Activated CD4-positive, CD25-positive, alpha-beta regulatory T cell (primary cell): ENCODE results near the gene SORCS3.

Experiments used
- DNase-seq, 4 experiments: peaks; one replicate each; lab custom pipeline; 2025; lab: John Stamatoyannopoulos, UW

SORCS3 gene

DNA sequence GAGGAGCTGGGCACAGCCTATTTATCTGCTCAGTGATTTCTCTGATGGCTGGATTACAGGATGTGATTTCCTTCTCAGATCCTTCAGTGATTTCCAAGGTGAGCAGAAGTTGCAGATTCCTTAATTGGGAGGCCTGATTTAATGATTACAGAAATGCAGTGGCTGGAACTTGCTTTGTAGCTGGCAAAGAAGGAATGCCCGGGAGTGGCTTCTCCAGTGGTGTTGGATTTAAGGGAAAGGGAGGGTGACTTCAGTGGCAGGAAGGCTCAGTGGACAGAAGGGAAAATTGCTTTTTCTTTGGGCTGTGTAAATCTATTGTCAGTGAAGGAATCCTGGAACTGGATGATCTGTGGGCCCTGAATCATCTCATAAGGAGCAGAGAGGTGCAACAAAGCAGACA lies 5.1 kb downstream of the SORCS3 start:
- DNase-seq = no peak

DNA sequence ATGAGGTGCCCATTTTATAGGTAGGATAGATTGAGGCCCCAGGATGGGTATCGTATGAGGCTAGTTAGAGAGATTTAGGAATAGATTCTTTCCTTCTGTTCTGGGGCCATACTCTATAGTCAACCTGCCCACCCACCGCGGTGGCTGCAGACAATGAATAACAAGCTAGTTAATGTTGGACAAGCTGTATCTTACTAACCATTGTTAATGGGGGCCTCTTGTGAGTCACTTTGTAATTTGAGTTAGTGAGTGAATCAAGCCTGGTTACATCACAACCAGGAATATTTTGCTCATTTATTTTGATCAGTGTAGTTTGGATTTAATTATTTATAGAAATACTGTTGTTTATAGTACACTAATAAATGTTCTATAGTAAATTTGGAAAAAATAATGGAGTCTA lies 7.3 kb downstream of the SORCS3 start:
- DNase-seq = no peak

GRCh38 chr10:104650072-104650471 lies 9.0 kb downstream of the SORCS3 start:
- DNase-seq = no peak

DNA sequence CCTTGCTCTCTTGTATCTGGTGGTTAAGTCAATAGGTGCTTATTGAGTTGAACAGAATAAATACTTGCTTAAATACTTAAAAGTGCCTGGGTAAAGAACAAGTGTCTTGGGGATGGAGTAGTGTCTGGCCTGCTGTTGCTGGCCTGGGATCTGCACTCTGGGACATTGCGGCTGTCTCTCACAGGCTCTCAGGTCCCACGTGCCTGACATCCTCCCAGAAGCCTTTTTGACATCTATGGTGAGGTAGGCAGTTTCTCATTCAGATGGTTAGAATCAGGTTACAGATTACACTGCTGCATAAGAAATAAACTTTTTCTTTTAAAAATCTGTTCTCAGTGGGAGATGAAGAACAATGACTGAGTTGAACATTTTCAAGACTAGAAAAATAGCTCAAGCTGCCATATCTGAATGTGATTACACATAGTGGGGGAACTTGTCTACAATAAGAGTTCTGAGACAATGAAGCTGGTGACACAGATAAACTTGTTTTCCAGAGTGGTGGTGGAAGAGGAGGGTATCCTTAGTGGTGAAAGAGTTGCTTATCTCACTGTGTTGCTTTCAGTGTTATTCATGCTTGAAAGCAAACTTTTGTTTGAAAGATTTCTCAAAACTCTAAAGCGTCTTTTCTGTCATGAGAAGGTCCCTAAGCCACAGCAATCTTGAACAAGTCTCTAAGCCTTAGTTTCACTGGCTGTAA lies 9.7 kb downstream of the SORCS3 start:
- DNase-seq = no peak

DNA sequence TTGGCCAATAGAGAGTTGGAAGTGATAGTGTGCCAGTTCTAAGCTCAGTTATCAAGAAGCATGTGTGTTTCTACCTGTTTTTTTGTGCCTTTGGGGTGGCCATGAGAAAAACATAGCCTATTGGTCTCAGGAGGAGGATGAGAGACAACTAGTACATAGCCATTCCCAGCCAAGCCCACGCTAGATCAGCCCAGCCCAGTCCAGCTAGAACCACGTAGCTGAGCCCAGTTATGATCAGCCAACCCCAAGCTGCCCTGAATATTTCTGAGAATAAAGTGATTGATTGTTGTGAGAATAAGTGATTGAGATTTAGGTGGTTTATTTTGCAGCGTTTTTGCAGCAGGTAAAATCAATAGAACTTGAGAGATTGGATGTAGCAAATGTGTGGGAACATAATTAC lies 15.9 kb downstream of the SORCS3 start:
- no peak for DNase-seq

- no peak for DNase-seq
Measured at GRCh38 chr10:104657457-104657856, 16.4 kb downstream of the SORCS3 start.

- DNase-seq = no peak
Measured at GRCh38 chr10:104658067-104658466, 17.0 kb downstream of the SORCS3 start.

GRCh38 chr10:104659809-104660208 lies 18.7 kb downstream of the SORCS3 start:
- no peak for DNase-seq

GRCh38 chr10:104663076-104663475 lies 22.0 kb downstream of the SORCS3 start:
- no peak for DNase-seq

DNA sequence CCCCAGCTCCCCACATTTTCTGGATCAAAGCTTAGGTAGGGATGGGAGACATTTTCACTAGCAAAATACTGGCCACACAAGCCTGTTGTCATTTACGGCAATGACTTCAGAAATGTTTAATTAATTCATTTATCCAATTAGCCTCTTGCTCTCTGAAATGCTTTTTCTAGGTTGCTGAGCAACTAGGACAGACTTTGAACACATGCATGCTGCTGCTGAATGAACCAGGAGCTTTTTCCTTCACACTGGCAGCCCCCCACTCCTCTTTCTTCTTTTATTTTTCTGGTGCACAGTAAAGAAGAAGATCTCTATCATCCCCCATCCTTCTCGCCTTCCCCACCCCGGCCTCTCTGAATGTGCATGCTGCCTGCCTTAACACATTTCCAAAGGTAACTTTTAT lies 22.5 kb downstream of the SORCS3 start:
- no peak for DNase-seq

GRCh38 chr10:104664205-104664604 lies 23.1 kb downstream of the SORCS3 start:
- no peak for DNase-seq

GRCh38 chr10:104665174-104665573 lies 24.1 kb downstream of the SORCS3 start:
- no peak for DNase-seq

- no peak for DNase-seq
Measured at GRCh38 chr10:104666106-104666505, 25.0 kb downstream of the SORCS3 start.

- no peak for DNase-seq
Measured at GRCh38 chr10:104676874-104677273, 35.8 kb downstream of the SORCS3 start.

DNA sequence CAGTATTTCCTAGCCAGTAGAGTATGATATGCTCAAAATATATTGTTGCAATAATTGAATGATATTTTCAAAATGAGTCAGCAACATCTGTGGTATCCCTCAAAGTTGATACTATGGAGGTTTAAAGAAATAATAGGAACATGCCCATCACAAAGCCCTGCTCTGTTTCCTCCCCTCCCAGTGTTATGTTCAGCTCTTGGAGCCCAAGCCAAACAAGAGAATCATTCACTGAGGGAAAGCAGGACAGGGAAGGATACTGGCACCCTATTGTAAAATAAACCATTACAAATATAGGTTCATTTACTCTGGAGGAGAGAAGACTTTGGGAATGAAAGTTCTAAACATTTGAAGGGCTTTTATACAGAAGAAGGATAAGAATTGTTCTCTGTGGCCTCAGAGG lies 37.6 kb downstream of the SORCS3 start:
- DNase-seq = no peak

GRCh38 chr10:104680467-104681401 lies 39.6 kb downstream of the SORCS3 start:
- DNase-seq = no peak

DNA sequence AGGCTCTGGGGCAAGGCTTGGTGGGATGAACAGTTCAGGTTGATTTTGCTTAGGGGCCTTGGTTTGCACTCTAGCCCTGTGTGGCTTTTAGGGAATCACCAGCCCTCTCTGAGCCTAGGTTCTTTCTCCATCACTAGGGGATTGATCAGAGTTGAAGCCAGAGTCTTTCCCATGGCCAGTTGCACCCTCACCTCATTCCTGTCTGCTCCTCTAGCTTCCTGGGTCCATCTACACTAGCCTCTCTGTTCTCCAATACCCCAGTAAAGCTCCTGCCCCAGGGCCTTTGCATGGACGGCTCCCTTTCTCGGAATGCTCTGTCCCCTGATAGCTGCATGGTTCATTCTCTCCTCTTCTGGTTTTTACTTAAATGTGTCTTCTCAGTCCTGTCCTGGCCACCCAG lies 40.4 kb downstream of the SORCS3 start:
- no peak for DNase-seq

DNA sequence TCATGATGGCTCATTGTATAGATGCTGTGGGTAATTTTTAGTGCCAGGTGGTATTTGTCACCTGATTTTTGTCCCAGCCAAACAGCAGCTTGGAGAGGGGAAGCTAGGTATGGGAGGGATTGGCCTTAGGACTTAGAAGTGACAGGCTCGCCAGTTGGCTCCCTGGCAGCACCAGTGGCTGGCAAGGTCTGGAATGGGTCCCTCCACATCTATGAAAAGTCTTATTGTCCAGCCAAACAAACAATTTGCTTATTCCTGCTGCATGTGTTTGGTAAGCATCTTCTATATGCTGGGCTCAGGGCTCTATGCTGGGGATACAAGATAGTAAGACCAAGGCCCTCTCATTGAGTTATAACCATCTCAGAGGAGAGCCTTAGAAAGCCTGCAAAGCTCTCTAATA lies 42.5 kb downstream of the SORCS3 start:
- DNase-seq = no peak

- no peak for DNase-seq
Measured at GRCh38 chr10:104686829-104687228, 45.7 kb downstream of the SORCS3 start.

DNA sequence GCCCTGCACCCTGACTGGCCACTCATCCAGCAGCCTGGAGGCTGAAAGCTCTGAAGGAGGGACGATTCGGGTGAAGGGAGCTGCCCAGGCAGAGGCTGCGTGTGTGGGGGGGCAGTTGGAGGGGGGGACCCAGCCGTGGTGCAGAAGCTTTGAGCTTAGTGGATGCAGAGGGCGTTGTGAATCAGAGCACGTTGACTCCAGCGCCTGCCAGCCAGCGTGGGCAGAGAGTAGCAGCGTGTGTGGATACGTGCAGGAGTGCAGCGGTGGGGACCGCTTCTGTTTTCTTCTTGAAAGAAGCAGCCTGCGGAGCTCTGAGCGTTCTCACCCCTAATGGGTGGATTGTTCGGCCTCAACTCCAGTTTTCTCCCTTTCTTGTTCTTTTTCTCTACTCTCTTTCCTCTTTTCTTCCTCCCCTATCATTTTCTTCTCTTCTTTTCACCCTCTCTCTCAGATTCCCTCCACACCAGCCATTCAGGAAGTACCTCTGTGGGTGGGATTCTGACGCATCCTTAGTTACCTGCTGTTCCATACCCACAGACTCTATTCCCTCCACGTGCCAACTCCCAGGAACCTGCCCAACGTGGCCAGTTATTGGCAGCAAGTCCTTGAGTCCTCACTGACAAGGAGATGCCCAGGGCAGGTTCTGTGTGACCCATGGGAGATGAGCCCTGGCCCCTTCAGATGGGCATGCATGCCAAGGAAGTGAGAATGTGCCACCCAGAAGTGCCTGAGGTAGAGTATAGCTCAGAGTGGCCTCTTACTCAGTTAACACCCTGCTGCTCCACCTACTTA lies 47.4 kb downstream of the SORCS3 start:
- DNase-seq = no peak

DNA sequence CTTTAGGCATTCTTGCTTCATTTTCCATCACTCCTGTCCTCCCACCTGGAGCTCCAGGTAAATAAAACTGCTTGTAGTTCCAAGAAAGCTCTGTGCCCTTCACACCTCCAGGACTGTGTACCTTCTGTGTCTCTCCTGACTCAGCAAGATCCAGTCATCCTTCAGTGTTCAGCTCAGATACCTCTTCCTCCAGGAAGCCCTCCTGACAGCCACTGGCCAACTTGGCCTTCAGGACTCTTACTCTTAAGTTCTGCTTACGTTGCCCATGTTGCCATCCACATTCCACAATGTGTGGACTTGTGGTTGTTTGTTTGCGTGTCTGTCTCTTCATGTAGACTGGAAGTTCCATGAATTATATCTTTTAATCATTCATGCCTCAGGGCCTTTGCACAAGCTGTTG lies 48.0 kb downstream of the SORCS3 start:
- DNase-seq = no peak

DNA sequence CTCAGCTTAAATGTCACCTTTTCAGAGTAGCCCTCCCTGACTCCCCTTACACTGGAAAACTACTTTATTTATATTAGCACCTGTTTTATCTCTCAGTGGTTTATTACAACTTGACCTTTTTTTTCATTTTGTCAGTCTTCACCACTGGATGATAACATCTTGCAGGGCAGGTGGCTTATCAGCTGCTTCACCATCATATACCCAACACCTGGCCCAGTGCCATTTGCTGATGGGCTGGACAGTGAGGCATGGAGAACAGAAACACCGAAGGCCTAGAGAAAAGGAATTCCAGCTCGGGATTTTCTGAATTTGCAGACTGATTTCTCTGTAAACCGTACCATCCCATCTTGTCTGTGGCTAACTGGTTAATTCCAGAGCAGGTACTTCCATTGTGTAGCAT lies 48.5 kb downstream of the SORCS3 start:
- no peak for DNase-seq

DNA sequence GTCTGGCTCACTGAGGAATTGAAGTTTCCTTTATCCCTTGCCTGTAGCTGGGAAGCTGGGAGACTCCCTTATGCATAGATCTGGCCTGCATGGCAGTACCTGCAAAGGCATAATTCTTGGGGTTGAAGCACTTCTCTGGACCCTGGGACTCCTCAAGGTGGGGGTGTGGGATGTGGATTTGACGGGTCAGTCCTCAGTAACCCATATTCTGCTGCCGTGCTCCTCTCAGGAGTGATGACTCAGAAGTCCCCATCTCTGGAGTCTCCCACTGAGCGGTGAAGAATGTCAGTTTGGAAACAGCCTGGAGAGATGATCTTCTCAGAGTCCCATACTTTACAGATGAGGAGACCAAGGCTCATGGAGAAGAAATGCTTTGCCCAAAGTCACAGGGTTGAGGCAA lies 49.0 kb downstream of the SORCS3 start:
- no peak for DNase-seq
